K562 (cell line): ENCODE results near the gene CAMK2D. TPM values are rescaled to one million over a fixed set of nuclear protein-coding genes. Genes with fewer than 3 reads are reported as not detected.

Experiments used
- ATAC-seq: fragments of 200-7000 bp; cut with Tn5 transposase; 3 replicates; pipeline ENCODE4 v1.9.1; 2020; ENCODE audit warnings: moderate library complexity
- BruUV-seq: library from RNA; stranded (reverse); fragments of 400-500 nt; replicated peaks from 2 replicates; lab custom pipeline; 2021; lab: Mats Ljungman, UMichigan
- CTCF ChIA-PET: fragments of 300-600 bp; formaldehyde crosslinking; extraction: SDS; loops from one replicate; lab custom pipeline; 2021; ENCODE audit warnings: low intra/inter-chr PET ratio; lab: Yijun Ruan, JAX
- POLR2A ChIA-PET: fragments of 300-600, 350-650 bp; sonication (Branson Sonifier 250); formaldehyde crosslinking; extraction: SDS; loops from one replicate; lab custom pipeline; 2021; ENCODE audit warnings: antibody characterized with exemption, inconsistent platforms; lab: Yijun Ruan, JAX
- DNase-seq, 4 experiments: peaks; one replicate each; pipeline versions ENCODE4 v3.0.0 to v3.0.0-alpha.2; 2011 to 2018; ENCODE audit warnings: low spot score in 3 of 4, mixed read lengths in 3 of 4; ENCODE audit errors: extremely low read depth in 1 of 4
- FAIRE-seq: peaks from 2 replicates; lab custom pipeline; 2011; peaks lifted over from hg19 to GRCh38; lab: Jason Lieb, UNC
- H2AFZ ChIP-seq: 2 replicates; pipeline ENCODE4 v1.6.0; 2011; ENCODE audit warnings: low read depth, low read length, control low read depth, inconsistent platforms
- H3K27ac ChIP-seq: fragments of 200-600 bp; 3 replicates; pipeline ENCODE4 v1.8.0; 2011; ENCODE audit warnings: low read depth, mild to moderate bottlenecking, control low read depth, inconsistent platforms, low read length, moderate library complexity, mixed read lengths; ENCODE audit errors: extremely low read depth
- H3K27me3 ChIP-seq, 2 experiments: fragments of 300-600 bp in 1 of 2; 2 replicates in 1 of 2; 3 replicates in 1 of 2; pipeline versions ENCODE4 v1.6.0 to v1.8.0; 2011; ENCODE audit warnings: inconsistent platforms in 2 of 2, low read length in 2 of 2, mild to moderate bottlenecking in 1 of 2, mixed read lengths in 1 of 2, moderate library complexity in 1 of 2; ENCODE audit not compliant: control insufficient read depth in 2 of 2, insufficient read depth in 2 of 2
- H3K36me3 ChIP-seq: fragments of 300-600 bp; 3 replicates; pipeline ENCODE4 v1.8.0; 2011; ENCODE audit warnings: mild to moderate bottlenecking, low read length, inconsistent platforms; ENCODE audit not compliant: control insufficient read depth, insufficient read depth
- H3K4me1 ChIP-seq, 2 experiments: fragments of 200-600 bp in 1 of 2; replicated peaks in 1 of 2; 2 replicates in 1 of 2; 3 replicates in 1 of 2; pipeline versions ENCODE4 v1.5.1 to v1.8.0; 2011; ENCODE audit warnings: inconsistent platforms in 2 of 2, low read length in 2 of 2, mild to moderate bottlenecking in 1 of 2, mixed read lengths in 1 of 2, moderate library complexity in 1 of 2; ENCODE audit not compliant: control insufficient read depth in 2 of 2, insufficient read depth in 2 of 2
- H3K4me2 ChIP-seq: 2 replicates; pipeline ENCODE4 v1.6.1; 2011; ENCODE audit warnings: low read length, control low read depth, inconsistent platforms, mixed read lengths; ENCODE audit not compliant: insufficient read depth
- H3K4me3 ChIP-seq: fragments of 200-600 bp; sonication (generic), shearing (Covaris generic); 2 replicates; pipeline ENCODE4 v1.5.1; 2016; ENCODE audit warnings: control low read depth, inconsistent platforms
- H3K79me2 ChIP-seq: fragments of 200-600 bp; 3 replicates; pipeline ENCODE4 v1.8.0; 2011; ENCODE audit warnings: low read length, inconsistent platforms; ENCODE audit not compliant: control insufficient read depth, insufficient read depth
- H3K9ac ChIP-seq, 2 experiments: 2 replicates each; pipeline versions ENCODE4 v1.6.0 to v1.6.1; 2011; ENCODE audit warnings: low read depth in 2 of 2, low read length in 2 of 2, control low read depth in 1 of 2, inconsistent platforms in 1 of 2, mild to moderate bottlenecking in 1 of 2, mixed read lengths in 1 of 2; ENCODE audit not compliant: insufficient read depth in 1 of 2
- H3K9me1 ChIP-seq: one replicate; pipeline ENCODE4 v1.6.0; 2011; ENCODE audit warnings: inconsistent platforms, mild to moderate bottlenecking, low read length, moderate library complexity; ENCODE audit not compliant: control insufficient read depth, insufficient read depth
- H3K9me3 ChIP-seq: replicated peaks from 2 replicates; pipeline ENCODE4 v1.5.1; 2011; ENCODE audit warnings: low read depth, low read length, inconsistent platforms; ENCODE audit not compliant: control insufficient read depth, insufficient read depth
- H4K20me1 ChIP-seq: replicated peaks from 2 replicates; pipeline ENCODE4 v1.6.1; 2011; ENCODE audit warnings: low read length, inconsistent platforms, mixed read lengths; ENCODE audit not compliant: control insufficient read depth, insufficient read depth
- CBFA2T3 ChIP-seq: fragments of 450-650 bp; IDR thresholded peaks from 2 replicates; pipeline ENCODE4 v1.6.1; 2017
- HDAC6 ChIP-seq: IDR thresholded peaks from 2 replicates; pipeline ENCODE4 v1.6.1; 2012; ENCODE audit warnings: low read depth, mild to moderate bottlenecking, control low read depth, inconsistent platforms, low read length, moderate library complexity
- MXD1 ChIP-seq: fragments of 250-450 bp; sonication (Bioruptor Pico); IDR thresholded peaks from 2 replicates; pipeline ENCODE4 v1.8.0; 2021; ENCODE audit warnings: borderline replicate concordance, mild to moderate bottlenecking, moderate library complexity; ENCODE audit not compliant: poor library complexity, severe bottlenecking
- ZC3H4 ChIP-seq: sonication (generic); formaldehyde crosslinking; IDR thresholded peaks from 2 replicates; pipeline ENCODE4 v1.9.0; 2021; ENCODE audit warnings: missing genetic modification reagents, borderline replicate concordance
- ZNF197 ChIP-seq: fragments of 200-800 bp; sonication (Bioruptor generic); IDR thresholded peaks from 2 replicates; pipeline ENCODE4 v1.6.1; 2016; ENCODE audit warnings: low read depth, missing genetic modification characterization, missing compliant biosample characterization
- WGBS: fragments of 100-300 bp; shearing (Covaris generic); methylation state at CpG from one replicate; pipeline ENCODE4 v1.1.6; 2016; ENCODE audit warnings: low coverage, mixed read lengths; ENCODE audit not compliant: insufficient coverage; ENCODE audit errors: missing lambda C conversion rate; 5-methylcytosine and 5-hydroxymethylcytosine counted together
- in situ Hi-C: fragments of 300-500 bp; cut with MboI; formaldehyde crosslinking; loops from 4 replicates; pipeline ENCODE4 v1.15.0; 2018; ENCODE audit warnings: inconsistent platforms, mixed read lengths
- intact Hi-C: fragments of 100-400 bp; cut with micrococcal nuclease; formaldehyde crosslinking; loops from 2 replicates; pipeline ENCODE4 v1.14.2; 2022
- polyA plus RNA-seq, 8 experiments: library from polyadenylated mRNA; depleted of rRNA in 4 of 8; stranded (reverse) in 5 of 8; unstranded in 3 of 8; fragments of >200 nt; fragmentation: Nextera tagmentation in 2 of 8; fragmentation: Illumina TruSeq in 1 of 8; extraction: Ambion mirVana in 2 of 8; extraction: Trizol in 1 of 8; gene quantifications; 2 replicates each; pipeline versions ENCODE4 v1.2.1 to v1.2.3, GENCODE V29; 2011 to 2014; ENCODE audit warnings: inconsistent platforms in 1 of 8, missing spikeins in 1 of 8
- total RNA-seq, 7 experiments: library from RNA; depleted of rRNA in 6 of 7; stranded (reverse); fragments of >200 nt in 6 of 7; fragmentation: Illumina TruSeq in 2 of 7; extraction: Trizol in 2 of 7; gene quantifications; 2 replicates each; pipeline versions ENCODE4 v1.2.1 to v1.2.3, GENCODE V29; 2011 to 2021; ENCODE audit warnings: low replicate concordance in 1 of 7
- TF ChIP-seq, protein P1 (sequence below), 2 experiments: fragments of 450-650 bp; IDR thresholded peaks; 2 replicates each; pipeline ENCODE4 v1.6.1; 2016

Gene CAMK2D
- total and polyA plus RNA-seq, 9 of the 15 experiments (the other 6 are each of a cell fraction or from before 2014, with no cell fraction given) = 0.01 to 0.33 (median 0.04) TPM; not detected in 2

- FAIRE-seq = no peak
- ChIA-PET POLR2A (no interaction called here), CTCF (no interaction called here)
- BruUV-seq = no TSS peak
- Histone ChIP-seq H3K79me2 (no peaks in the 10 kb centered on the region), H3K36me3 (no peaks in the 10 kb centered on the region), H3K27ac (no peak overlapping the region), H2AFZ (no peak overlapping the region), H3K9ac (no peak overlapping the region), H3K27me3 (no peaks in the 10 kb centered on the region), H3K4me1 (no peaks in the 10 kb centered on the region), H3K4me3 (no peak overlapping the region), H3K4me2 (no peak overlapping the region), H4K20me1 (no peaks in the 10 kb centered on the region), H3K9me1 (no peaks in the 10 kb centered on the region), H3K9me3 (no peaks in the 10 kb centered on the region)
- in situ Hi-C loops (no loop called here), intact Hi-C loops (no loop called here)
- no peak for DNase-seq
- TF ChIP-seq CBFA2T3 (no peak), MXD1 (no peak), HDAC6 (no peak), ZNF197 (CRISPR knock-in tag) (no peak), ZC3H4 (no peak)
- TF ChIP-seq, protein P1, sequence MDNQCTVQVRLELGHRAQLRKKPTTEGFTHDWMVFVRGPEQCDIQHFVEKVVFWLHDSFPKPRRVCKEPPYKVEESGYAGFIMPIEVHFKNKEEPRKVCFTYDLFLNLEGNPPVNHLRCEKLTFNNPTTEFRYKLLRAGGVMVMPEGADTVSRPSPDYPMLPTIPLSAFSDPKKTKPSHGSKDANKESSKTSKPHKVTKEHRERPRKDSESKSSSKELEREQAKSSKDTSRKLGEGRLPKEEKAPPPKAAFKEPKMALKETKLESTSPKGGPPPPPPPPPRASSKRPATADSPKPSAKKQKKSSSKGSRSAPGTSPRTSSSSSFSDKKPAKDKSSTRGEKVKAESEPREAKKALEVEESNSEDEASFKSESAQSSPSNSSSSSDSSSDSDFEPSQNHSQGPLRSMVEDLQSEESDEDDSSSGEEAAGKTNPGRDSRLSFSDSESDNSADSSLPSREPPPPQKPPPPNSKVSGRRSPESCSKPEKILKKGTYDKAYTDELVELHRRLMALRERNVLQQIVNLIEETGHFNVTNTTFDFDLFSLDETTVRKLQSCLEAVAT (IDR thresholded peaks at IDR 0.05) = no peak
- ATAC-seq = no peak
- 16% methylated on average over 3 of the region's 3 CpGs for WGBS
Measured at GRCh38 chr4:113635739-113636437, 125.7 kb downstream of the CAMK2D start.
